Measurements from ENCODE around the gene SPEF2.
A peak's percentile ranks its signal among the peaks of the same experiment; 100 is the strongest.

The SPEF2 gene, protein sequence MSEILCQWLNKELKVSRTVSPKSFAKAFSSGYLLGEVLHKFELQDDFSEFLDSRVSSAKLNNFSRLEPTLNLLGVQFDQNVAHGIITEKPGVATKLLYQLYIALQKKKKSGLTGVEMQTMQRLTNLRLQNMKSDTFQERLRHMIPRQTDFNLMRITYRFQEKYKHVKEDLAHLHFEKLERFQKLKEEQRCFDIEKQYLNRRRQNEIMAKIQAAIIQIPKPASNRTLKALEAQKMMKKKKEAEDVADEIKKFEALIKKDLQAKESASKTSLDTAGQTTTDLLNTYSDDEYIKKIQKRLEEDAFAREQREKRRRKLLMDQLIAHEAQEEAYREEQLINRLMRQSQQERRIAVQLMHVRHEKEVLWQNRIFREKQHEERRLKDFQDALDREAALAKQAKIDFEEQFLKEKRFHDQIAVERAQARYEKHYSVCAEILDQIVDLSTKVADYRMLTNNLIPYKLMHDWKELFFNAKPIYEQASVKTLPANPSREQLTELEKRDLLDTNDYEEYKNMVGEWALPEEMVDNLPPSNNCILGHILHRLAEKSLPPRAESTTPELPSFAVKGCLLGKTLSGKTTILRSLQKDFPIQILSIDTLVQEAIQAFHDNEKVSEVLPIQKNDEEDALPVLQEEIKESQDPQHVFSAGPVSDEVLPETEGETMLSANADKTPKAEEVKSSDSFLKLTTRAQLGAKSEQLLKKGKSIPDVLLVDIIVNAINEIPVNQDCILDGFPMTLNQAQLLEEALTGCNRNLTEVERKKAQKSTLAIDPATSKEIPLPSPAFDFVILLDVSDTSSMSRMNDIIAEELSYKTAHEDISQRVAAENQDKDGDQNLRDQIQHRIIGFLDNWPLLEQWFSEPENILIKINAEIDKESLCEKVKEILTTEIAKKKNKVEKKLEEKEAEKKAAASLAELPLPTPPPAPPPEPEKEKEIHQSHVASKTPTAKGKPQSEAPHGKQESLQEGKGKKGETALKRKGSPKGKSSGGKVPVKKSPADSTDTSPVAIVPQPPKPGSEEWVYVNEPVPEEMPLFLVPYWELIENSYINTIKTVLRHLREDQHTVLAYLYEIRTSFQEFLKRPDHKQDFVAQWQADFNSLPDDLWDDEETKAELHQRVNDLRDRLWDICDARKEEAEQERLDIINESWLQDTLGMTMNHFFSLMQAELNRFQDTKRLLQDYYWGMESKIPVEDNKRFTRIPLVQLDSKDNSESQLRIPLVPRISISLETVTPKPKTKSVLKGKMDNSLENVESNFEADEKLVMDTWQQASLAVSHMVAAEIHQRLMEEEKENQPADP (N-terminal part only)

DNA sequence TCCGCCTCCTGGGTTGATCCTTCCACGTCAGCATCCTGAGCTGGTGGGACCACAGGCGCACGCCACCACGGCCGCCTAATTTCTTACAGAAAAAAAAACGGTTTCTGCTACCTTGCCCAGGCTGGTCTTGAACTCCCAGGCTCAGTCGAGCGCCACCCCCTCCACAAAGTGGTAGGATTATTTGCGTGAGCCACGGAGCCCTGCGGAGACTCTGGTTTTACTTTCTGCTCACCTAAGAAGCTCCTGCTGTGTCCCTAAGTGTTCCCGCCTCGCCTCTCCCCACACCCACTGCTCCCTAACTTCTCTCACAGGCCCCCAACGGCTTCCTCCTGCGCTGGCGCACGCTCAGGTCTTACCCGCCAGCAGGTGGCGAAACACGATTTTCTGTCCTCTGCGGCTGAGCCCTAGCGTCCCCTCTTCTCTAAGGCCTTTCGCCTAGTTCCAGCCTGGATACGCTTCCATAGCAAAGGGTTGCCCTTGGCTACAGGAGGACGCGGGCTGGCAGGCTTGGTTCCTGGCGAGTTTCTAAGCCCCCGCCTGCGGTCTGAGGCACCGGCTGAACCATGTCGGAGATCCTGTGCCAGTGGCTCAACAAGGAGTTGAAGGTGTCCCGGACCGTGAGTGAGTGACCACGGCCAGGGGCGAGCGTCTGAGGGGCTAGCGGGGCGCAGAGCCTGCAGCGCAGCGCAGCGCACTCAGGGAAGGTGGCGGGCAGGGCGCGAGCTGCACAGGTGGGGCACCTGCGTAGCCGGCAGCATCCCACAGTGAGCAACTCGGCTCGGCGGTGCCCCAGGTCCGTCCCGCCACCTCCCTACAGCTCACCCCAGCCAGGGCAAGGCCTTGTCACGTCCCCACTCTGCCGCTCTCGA lies at the start of gene SPEF2:
Gene SPEF2 (plus strand): TSS at position 429 of the 869 bp plus-strand sequence. CDS start 135 bp downstream, at position 564.
- peak; percentile 9 to 89 (median 68) for DNase-seq

DNA sequence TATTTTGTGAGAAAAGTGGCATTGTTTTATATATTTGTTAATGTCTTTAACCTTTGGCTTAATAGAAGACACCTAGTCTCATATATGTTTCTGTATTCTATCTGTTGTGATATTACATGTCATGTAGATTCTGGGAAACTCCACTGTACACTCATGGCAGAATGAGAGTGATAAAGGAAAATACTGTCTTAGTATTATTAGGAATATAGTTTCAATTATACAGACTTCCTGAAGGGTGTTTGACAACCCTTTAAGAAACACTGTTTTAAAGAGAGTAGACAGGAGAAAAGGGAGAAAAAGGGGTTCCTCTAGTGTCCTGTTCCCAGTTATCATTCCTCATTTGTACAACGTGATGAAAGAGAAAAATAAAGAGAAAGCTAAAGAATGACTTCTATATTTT lies 42.1 kb upstream of the SPEF2 start:
- no peak for DNase-seq

DNA sequence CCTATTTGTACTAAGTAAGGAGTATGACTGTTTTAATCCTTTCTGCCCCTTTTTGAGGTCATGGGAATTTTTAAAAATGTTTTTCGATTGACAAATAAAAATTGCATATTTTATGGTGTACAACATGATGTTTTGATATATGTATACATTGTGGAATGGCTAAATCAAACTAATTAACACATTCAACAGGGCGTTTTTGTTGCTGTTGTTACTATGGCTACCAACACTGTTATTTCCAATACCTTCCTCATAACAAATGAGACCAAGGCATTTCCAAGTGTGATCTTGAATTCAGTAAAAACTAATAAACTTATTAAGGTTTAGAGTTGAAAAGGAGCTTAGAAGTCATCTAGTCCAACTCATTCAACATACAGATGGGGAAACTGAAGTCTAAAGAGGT lies 30.2 kb upstream of the SPEF2 start:
- no peak for DNase-seq

DNA sequence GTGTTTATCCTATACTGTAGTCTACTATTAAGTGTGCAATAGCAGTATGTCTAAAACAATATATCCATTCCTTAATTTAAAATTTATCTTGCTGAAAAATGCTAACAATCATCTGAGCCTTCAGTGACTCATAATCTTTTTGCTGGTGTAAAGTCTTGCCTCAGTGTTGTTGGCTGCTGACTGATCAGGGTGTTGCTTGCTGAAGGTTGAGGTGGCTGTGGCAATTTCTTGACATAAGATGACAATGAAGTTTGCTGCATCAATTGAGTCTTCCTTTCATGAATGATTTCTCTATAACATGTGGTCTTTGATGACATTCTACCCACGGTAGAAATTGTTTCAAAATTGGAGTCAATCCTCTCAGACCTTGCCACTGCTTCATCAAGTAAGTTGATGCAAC lies 24.3 kb upstream of the SPEF2 start:
- DNase-seq = no peak

DNA sequence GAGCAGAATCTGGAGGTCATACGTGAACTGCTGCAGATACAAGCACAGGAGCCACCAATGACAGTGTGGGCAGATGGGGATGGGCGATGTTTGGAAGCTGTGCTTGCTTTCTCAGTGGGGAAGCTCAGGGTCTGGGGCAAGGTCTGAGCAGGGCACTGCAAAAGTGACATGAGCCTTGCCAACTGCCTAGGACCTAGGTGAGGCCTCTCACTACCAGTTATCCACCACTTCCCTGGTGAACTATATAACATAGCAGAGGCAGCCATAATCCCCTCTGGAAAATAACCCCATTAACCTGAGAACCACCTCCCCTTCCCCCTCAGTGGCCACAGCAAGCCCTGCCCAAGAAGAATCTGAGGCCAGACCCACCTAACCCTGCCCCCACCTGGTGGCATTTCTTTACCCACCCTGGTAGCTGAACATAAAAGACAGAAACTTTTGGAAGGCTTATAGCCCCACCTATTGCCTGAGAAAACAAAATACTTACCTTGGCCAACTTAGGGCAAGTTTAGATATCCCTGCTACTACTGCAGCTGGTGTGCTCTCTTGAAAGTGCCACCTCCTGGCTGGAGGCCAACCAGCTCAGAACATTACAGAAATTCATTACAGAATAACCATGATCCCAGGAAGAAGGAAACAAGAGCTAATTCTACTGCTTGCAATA lies 18.8 kb upstream of the SPEF2 start:
- DNase-seq = no peak

DNA sequence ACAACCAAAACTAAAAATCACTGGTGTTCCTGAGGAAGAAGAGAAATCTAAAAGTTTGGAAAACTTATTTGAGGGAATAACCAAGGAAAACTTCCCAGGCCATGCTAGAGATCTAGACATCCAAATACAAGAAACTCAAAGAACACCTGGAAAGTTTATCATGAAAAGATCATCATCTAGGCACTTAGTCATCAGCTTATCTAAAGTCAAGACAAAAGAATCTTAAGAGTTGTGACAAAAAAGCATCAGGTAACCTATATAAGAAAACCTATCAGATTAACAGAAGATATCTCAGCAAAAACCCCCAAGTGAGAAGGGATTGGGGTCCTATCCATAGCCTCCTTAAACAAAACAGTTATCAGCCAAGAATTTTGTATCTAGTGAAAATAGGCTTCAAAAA lies 17.1 kb upstream of the SPEF2 start:
- DNase-seq = no peak

DNA sequence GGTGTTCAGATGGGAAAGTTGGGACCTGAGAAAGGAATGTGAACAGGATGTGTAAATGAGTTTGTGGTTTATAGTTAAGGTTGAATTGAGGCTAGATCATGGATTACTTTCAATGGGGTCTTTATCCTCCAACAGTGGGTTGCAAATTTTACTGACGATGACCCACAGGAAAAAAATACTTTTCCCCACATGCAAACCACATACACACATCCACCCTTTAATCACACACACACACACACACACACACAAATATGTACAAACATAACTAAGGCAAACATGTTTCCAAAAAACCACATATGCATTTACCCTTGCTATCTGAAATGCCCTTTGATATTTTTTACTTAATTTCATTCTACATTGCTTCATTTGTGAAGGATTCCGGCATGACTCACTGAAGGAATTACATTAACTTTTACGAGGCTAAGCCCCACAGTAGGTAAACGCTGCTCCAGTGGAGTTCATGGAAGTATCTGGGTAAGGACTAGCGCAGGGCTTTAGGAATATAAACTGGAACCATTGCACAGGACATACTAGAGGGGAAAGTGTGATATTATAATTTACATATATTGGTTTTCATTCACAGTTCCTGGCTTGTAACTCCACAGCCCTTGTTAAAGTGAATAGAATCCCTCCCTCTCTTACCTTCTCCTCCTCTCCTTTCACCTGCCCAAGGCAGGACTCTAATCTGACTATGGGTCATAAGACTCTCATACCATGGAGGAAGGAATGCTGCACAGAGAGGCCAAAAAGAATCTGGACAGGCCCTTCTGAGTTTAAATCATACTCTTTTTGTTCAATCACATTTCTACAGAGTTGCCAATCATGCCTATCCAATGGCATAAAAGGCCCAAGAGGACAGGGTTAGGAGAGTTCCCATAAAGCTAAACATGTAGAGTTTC lies 8.5 kb upstream of the SPEF2 start:
- DNase-seq = no peak

DNA sequence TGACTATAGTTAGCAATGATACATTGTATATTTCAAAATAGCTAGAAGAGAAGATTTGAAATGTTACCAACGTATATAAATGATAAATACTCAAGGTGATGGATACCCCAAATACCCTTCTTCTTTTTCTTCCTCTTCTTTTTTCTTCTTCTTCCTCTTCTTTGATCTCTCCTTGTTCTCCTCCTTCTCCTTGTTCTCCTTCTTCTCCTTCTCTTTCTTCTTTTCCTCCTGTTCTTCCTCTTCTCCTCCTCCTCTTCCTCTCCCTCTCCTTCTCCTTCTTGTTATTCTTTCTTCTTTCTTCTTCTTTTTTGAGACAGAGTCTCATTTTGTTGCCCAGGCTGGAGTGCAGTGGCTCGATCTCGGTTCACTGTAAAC lies 616 bp upstream of the SPEF2 start:
- no peak for DNase-seq

DNA sequence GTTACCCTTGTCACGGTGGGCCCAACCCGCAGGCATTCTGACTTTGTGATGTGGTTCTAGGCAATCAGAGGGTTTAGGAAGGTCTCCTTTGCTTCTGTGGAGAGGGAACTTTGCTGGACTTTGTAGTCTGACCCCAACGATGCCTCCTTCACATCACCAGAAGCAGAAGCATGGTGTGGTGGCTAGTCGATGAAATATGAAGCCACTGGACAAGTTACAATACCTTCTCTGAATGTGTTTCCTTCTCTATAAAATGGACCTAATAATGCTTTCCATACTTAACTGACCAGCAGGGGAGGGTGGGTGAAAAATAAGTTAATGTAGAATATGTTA lies 607 bp downstream of the SPEF2 start:
- DNase-seq = peak in 2 of 58 donors; percentile 29 to 34

DNA sequence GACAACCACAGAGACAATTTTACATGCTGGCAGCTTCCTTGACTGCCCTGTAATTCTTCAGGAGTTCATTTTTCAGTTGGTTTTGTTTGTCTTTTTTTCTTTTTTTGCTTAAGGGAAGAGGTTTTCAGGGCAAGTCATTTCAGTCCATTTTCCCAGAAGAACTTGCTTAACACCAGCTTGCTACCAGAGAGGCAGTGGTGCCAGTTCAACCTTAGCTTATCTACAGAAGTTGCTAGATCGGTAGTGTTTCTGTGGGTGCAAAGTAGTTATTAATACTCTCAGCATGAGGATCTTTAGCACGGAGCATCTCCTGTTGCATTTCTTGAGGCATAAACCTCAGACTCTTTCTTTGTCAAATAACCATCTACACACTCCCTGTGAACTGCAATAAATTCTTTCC lies 1.1 kb downstream of the SPEF2 start:
- no peak for DNase-seq

DNA sequence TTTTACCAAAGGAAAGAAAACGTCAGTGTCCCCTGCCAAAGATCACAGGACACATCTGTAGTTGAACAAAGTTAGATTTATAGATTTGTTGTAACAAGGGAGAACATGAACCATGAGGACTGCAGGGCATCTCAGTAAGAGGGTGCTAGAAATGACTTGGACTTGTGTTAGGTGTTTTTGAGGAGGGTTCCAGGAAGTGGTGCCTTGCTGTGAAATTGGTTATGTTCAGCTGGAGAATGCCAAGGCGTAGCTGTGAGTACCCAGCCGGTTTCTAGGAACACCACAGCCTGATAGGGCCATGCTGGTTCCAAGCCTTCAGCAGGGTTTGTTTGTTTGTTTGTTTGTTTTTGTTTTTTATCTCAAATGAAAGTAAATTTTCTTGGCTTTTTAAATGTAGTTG lies 5.3 kb downstream of the SPEF2 start:
- DNase-seq = peak in 1 of 58 donors; percentile 1

DNA sequence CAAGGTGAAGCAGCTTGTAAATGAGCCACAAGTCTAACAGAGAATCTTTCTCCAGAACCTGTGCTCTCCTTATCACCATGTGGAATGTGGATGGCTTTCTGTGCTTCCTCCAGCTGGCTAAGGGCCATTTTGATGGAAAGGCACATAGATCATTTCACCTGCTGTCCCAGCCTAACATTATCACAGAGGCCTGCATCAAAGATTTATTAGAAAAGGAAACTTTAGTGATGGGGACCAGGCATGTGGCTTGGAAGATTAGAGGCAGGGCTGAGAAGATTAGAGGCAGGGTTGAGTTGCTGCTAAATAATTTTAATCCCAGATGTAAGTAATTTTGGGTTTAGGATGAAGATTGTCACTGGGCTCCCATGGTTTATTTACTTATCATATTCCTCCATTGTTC lies 6.3 kb downstream of the SPEF2 start:
- no peak for DNase-seq

DNA sequence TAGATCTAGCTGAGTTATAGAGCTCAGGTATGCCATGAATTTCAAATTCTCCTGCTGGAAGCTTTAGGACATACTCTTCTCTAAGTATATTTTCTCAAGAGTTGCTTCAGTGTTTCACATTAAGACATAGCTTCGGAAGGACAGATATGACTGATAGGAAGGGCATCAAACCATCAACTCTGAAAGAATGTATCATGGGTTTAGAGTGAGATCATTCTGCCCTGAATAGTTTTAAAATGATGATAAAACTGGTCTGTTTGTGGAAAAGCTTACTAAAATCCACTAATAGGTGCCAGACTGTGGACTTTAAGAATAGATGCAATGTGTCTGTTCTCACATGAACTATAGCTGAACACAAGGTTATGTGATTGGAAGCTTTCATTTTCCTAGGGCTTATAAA lies 8.4 kb downstream of the SPEF2 start:
- DNase-seq = no peak

DNA sequence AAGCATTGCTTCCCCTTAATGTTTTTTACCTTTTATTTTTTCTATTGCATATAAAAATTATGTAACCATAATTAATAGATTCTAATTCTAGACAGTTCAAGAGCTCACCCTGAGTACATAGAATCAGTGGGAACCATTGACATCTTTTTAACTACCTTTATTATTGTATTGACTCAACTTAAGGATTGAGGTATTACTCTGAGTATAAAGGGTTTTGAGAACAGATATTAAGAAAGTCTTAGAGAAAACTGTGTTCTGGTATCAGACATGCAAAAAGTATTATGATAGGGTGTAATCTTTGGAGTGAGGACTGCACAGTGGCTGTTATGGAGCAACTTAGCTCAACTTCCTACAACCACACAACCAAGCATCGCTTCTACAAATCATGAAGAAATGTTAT lies 8.9 kb downstream of the SPEF2 start:
- DNase-seq = no peak

DNA sequence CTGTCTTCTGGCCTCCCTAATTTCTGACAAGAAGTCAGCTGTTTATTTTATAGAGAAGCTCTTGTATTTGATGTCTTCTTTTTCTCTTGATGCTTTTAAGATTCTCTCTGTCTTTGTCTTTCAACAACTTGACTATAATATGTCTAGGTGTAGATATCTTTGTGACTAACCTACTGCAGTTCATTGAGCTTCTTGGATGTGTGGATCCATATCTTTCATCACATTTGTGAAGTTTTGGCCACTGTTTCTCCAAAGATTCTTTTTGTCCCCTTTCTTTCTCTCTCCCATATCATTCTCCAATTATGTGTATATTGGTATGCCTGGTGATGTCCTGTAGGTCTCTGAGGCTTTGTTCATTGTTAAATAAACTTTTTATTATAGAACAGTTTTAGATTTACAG lies 16.7 kb downstream of the SPEF2 start:
- no peak for DNase-seq

DNA sequence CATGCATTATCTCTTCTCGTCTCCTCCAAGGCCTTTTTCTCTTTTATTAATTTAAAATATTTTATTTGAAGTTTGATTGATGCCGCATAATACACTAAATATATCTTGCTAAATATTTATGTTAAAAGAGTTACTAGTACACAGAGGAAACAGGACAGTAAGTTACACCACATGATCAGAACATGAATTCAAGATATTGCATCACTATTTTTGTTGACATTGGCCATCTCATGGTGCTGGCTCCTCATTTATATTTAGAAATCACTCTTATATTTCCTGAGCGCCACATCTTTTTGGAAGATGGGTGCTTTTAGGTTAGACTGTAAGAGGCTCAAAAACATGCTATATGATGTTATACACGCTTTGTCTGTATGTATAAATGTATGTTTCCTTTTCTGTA lies 23.0 kb downstream of the SPEF2 start:
- DNase-seq = no peak

DNA sequence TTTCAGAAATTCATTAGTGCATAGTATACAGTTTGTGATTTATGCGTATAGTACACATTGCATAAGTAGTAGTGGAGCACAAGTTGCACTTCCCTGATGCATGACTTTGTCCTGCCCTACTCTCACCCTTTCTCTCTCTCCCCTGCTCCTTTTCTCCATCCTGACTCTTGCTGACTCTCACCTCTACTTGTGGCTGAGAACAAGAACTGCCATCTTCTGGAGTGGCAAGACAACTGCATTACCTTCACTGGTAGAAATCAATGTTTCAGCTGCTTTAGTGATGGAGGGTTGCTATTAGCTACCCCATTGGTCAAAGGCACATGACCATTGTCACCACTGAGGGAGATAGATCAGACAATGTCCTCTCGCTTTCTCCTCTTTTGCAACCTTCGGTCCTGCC lies 26.9 kb downstream of the SPEF2 start:
- no peak for DNase-seq

DNA sequence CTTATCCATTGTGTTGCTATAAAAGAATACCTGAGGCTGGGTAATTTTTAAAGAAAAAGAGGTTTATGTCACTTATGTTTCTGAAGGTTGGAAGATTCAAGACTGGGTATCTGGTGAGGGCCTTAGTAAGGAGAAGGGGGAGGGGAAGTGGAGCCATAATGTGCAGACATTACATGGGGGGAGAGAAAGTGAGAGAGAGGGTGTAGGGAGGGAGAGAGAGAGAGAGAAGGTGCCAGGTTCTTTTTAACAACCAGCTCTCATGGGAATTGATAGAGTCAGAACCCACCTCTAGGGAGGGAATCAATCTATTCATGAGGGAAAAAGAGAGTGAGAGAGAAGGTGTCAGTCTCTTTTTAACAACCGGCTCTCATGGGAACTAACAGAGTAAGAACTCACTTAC lies 29.5 kb downstream of the SPEF2 start:
- DNase-seq = no peak

DNA sequence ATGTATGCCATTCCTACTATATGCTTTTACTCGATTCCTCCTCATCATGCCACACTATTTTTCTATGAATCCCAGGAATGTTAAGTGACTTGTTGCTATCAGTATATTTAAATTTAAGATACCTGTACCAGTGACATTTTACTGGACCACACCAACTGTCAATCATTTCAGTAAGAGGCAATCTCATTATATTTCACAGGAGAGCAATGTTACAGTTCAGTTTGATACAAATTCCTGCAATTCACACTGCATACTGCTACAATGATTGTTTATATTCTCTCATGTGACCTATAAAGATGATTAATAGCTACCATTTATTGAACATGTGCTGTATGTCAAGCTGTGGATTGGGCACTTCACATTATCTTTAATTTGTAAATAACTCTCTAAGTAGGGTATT lies 30.0 kb downstream of the SPEF2 start:
- no peak for DNase-seq

Measured in anterior cingulate cortex (tissue), 58 donors.